Measurements from ENCODE around the gene CFAP100. TPM values are rescaled to one million over a fixed set of nuclear protein-coding genes. Genes with fewer than 3 reads are reported as not detected.

The CFAP100 gene
- total RNA-seq, 4 donors from 2014 or later = not detected

DNA sequence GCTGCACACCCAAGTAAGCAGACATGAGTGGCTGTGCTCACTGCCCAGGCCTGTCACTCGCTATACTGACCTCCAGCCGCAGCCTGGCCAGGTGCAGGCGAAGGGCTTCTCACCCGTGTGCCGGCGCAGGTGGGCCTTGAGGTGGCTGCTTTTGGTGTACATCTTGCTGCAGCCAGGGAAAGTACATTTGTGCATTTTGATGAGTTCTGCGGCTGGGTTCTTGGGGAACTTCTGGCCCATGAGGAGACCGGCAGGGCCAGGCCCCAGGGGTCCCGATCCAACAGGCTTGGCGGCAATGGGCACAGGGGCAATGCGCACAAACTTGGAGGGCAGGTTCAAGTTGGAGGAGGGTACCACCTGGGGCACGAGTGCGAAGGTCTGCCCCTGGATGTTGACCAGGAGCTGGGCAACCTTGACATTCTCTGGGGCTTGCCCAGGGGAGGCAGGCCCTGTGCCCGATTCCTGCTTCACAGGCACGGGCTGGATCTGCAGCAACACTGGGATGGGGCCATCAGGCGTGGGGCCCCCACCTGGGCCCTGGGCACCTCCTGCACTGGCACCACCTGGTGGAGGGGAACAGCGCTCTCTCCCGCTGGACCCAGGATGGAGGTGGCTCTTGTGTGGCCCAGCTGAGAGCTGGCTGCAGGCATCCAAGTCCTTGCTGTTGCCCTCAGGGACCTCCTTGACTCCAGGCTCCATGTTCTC is 42.8 kb upstream of the CFAP100 start:
- no peak for TF ChIP-seq POLR2A (IDR thresholded peaks at IDR 0.05)
- TF ChIP-seq, protein P1, sequence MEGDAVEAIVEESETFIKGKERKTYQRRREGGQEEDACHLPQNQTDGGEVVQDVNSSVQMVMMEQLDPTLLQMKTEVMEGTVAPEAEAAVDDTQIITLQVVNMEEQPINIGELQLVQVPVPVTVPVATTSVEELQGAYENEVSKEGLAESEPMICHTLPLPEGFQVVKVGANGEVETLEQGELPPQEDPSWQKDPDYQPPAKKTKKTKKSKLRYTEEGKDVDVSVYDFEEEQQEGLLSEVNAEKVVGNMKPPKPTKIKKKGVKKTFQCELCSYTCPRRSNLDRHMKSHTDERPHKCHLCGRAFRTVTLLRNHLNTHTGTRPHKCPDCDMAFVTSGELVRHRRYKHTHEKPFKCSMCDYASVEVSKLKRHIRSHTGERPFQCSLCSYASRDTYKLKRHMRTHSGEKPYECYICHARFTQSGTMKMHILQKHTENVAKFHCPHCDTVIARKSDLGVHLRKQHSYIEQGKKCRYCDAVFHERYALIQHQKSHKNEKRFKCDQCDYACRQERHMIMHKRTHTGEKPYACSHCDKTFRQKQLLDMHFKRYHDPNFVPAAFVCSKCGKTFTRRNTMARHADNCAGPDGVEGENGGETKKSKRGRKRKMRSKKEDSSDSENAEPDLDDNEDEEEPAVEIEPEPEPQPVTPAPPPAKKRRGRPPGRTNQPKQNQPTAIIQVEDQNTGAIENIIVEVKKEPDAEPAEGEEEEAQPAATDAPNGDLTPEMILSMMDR (IDR thresholded peaks at IDR 0.05) = no peak
- peak in 1 of 2 donors; percentile 84 for DNase-seq (ENCODE audit: low spot score in 2 of 2)
- no peak overlapping the region for H3K4me3 ChIP-seq (ENCODE audit: low read depth, poor library complexity, severe bottlenecking)
- WGBS, 2 donors = 93 to 94% methylated on average over 16 to 18 of the region's 18 CpGs
- intact Hi-C loops (cut with DNase I; ENCODE audit: low total_unique reads) = no loop called here

DNA sequence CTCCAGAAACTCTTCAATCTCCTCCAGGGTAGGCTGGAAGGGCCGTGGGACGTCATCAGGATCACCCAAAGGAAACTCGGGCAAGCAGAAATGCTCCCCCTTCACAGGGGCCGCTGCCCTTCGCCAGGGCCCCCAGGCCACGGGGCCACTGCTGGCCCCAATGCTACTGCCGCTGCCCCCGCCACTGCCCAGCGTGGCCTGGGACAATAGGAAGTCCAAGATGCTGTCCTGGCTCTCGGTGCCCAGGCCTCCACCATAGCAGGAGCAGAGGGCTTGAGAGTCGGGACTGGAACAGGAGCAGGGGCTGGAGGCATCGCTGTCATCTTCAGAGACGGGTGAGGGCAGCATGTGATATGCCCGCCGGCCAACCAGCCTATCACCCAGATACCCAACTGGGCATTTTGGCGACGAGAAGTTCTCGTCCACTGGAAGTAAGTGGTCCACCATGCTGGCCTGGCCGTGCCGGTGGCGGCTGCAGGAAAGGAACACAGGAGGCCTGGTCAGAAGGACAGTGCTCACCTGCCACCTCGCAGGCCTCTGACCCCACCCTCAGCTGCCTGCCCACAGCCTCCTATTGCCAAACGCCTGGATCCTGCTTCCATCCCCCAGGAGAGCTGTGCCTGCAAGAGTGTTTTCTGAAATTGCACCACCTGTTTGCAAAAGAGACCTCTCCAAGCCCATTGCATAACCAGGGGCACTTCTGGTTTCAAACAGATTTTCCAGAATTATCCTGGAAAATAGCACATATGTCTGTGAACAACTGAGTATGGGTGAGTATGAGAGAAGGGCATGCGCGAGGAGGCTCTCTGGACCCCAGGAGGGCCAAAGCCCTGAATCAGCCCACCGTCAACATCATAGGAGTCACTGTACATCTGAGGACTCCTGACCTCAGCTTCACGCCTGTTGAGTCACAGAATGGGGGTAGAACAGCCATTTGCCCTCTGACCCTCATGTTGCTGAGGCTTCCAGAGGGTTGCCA is 41.9 kb upstream of the CFAP100 start:
- intact Hi-C loops (cut with DNase I; ENCODE audit: low total_unique reads) = no loop called here
- TF ChIP-seq, protein P1 (IDR thresholded peaks at IDR 0.05) = no peak
- TF ChIP-seq POLR2A (IDR thresholded peaks at IDR 0.05) = no peak
- no peak overlapping the region for H3K4me3 ChIP-seq (ENCODE audit: low read depth, poor library complexity, severe bottlenecking)
- WGBS, 2 donors = 94% methylated on average over 25 to 27 of the region's 27 CpGs
- DNase-seq (ENCODE audit: low spot score in 2 of 2) = peak in 1 of 2 donors; percentile 83

DNA sequence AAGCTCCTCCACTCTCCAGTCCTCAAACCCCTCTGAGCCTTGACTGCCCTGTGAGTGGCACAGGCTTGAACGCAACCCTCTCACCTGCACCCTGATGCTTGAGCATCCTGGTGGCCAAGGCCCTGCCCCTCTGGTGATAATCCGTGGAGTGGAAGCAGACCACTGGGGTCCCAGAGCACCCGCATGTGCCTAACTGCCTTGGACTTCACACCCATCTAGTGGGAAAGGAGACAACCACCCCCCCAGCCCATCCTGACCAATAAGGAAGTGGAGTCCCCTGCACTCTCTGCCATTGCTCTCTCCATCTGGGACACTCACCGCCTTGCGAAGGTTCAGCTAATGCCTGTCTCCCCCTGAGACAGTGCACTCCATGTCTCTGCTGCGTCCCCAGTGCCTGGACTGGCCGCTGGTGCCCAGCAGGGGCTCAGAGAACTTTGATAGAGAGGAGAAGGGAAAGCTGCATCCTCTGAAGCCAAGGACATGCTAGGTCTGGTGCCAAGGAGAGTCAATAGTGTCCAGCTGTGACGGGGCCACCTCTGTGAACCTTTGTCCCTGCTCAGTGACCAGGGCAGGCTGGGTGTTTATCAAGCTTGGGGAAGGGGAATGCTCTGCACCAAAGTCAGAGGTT is 40.9 kb upstream of the CFAP100 start:
- WGBS, 2 donors = 86 to 89% methylated on average over 8 of the region's 8 CpGs
- intact Hi-C loops (cut with DNase I; ENCODE audit: low total_unique reads) = no loop called here
- TF ChIP-seq, protein P1 (IDR thresholded peaks at IDR 0.05) = no peak
- no peak for TF ChIP-seq POLR2A (IDR thresholded peaks at IDR 0.05)
- H3K4me3 ChIP-seq (ENCODE audit: low read depth, poor library complexity, severe bottlenecking) = no peak overlapping the region
- DNase-seq (ENCODE audit: low spot score in 2 of 2) = peak in 1 of 2 donors; percentile 75

DNA sequence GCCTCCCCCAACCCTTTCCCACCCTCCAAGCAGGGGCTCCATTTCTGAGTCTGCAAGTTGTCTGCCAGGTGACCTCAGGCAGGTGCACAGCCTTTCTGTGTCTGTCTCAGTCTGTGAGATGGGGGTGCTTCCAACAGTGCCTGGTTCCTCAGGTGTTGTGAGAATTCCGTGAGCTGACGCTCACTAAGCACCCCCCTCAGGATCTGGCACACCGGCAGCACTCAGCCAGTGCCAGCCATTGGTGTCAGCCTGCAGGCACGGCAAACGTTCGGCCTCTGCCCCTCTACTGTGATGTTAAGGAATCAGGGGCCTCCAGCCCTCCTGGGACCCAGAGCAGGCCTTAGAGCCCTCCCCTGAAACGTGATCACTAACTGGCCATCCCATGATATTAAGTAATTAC is 39.9 kb upstream of the CFAP100 start:
- intact Hi-C loops (cut with DNase I; ENCODE audit: low total_unique reads) = no loop called here
- TF ChIP-seq POLR2A (IDR thresholded peaks at IDR 0.05) = no peak
- no peak for DNase-seq (ENCODE audit: low spot score in 2 of 2)
- H3K4me3 ChIP-seq (ENCODE audit: low read depth, poor library complexity, severe bottlenecking) = no peak overlapping the region
- WGBS, 2 donors = 70 to 78% methylated on average over 5 to 7 of the region's 7 CpGs

DNA sequence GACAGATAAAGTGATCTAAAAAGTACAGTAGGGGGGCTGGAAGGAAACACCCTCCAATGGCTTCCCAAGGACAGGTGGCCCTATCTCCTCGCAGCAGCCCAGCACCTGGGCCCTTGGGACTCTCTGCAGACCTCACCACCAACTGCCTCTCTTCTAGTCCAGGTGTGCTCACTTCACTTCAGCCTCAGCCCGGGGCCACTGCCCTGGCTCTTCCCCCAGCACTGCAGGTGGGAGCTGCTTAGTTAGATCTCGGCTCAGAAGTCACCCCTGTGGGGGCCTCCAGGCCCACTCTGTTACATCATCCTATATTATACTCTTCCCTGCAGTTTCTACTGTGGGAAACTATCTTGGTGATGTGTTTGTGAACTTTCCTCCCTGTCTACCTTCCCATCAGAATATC is 39.5 kb upstream of the CFAP100 start:
- TF ChIP-seq, protein P1 (IDR thresholded peaks at IDR 0.05) = no peak
- no peak for TF ChIP-seq POLR2A (IDR thresholded peaks at IDR 0.05)
- H3K4me3 ChIP-seq (ENCODE audit: low read depth, poor library complexity, severe bottlenecking) = no peak overlapping the region
- intact Hi-C loops (cut with DNase I; ENCODE audit: low total_unique reads) = no loop called here
- whole genome bisulfite sequencing, 2 donors = 75 to 83% methylated on average over 3 of the region's 3 CpGs
- no peak for DNase-seq (ENCODE audit: low spot score in 2 of 2)
